ENCODE measurements around the gene DAPK2. TPM values are rescaled to one million over a fixed set of nuclear protein-coding genes. Genes with fewer than 3 reads are reported as not detected.

DAPK2 gene
- polyA plus RNA-seq, 1 of the 3 experiments (the other 2 are of a cell fraction), result 1.4 TPM

- POLR2A ChIA-PET, result no interaction called here
- TF ChIP-seq, protein P1, sequence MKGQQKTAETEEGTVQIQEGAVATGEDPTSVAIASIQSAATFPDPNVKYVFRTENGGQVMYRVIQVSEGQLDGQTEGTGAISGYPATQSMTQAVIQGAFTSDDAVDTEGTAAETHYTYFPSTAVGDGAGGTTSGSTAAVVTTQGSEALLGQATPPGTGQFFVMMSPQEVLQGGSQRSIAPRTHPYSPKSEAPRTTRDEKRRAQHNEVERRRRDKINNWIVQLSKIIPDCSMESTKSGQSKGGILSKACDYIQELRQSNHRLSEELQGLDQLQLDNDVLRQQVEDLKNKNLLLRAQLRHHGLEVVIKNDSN (IDR thresholded peaks at IDR 0.05; ENCODE audit: borderline replicate concordance, low read depth), result no peak
- TF ChIP-seq EZH2phosphoT487 (IDR thresholded peaks at IDR 0.05; ENCODE audit: borderline replicate concordance, low read depth) (no peak), RFX5 (IDR thresholded peaks at IDR 0.05; ENCODE audit: low read length) (no peak), NRF1 (IDR thresholded peaks at IDR 0.05; ENCODE audit: low read depth, low read length) (no peak), RAD21 (IDR thresholded peaks at IDR 0.05; ENCODE audit: low read length) (no peak), GABPA (IDR thresholded peaks at IDR 0.05; ENCODE audit: low read depth) (no peak), TEAD4 (IDR thresholded peaks at IDR 0.05; ENCODE audit: borderline replicate concordance, insufficient read depth) (no peak), FOXJ3 (CRISPR knock-in tag; IDR thresholded peaks at IDR 0.05) (no peak)
Measured at GRCh38 chr15:64068133-64068532, 21.8 kb upstream of the DAPK2 start.

GRCh38 chr15:64067564-64068030, 21.3 kb upstream of the DAPK2 start:
- Histone ChIP-seq H3K27ac (ENCODE audit: low read depth in 2 of 2, low read length in 1 of 2) (no peak overlapping the region), H3K79me2 (ENCODE audit: insufficient read depth) (no peaks in the 10 kb centered on the region), H3K9ac (no peak overlapping the region), H3K9me2 (no peaks in the 10 kb centered on the region), H3K4me2 (no peak overlapping the region), H3K4me1 (ENCODE audit: control insufficient read depth in 1 of 2, insufficient read depth in 2 of 2, low read depth in 1 of 2, low read length in 1 of 2) (peaks cover 0 to 14% of the 10 kb centered on the region in 2 experiments; a peak in 2 of 4 replicates), H3K36me3 (replicated peaks in 1 of 2; ENCODE audit: control insufficient read depth in 1 of 2, insufficient read depth in 2 of 2, low read length in 1 of 2) (peaks cover 0 to 10% of the 10 kb centered on the region in 2 experiments), H3K27me3 (ENCODE audit: insufficient read depth) (no peaks in the 10 kb centered on the region), H4K20me1 (ENCODE audit: insufficient read depth) (no peaks in the 10 kb centered on the region), H3K9me3 (no peaks in the 10 kb centered on the region), H2AFZ (ENCODE audit: low read depth) (no peak overlapping the region), H3F3A (replicated peaks; ENCODE audit: insufficient read depth) (peaks cover 22% of the 10 kb centered on the region), H3K4me3 (ENCODE audit: low read depth in 2 of 2, low read length in 1 of 2) (no peak overlapping the region; a peak in 1 of 4 replicates)
- CTCF ChIA-PET, result interaction anchor here (0.5 to 7.4 kb wide), 65 partner anchors 9 to 782 kb away, joined by 3 to 94 read pairs (median 4); partner anchors contain the start of genes CIAO2A, DAPK2 and FBXL22
- 39% methylated on average over 7 of the region's 11 CpGs for WGBS (ENCODE audit: low lambda C conversion rate)
- POLR2A ChIA-PET, result no interaction called here
- DNase-seq, result peak; percentile 90
- TF ChIP-seq FOSL2 (IDR thresholded peaks at IDR 0.05; ENCODE audit: borderline replicate concordance, low read depth) (no peak), YY1 (IDR thresholded peaks at IDR 0.05; ENCODE audit: low read depth) (no peak), ELF1 (IDR thresholded peaks at IDR 0.05) (no peak), RAD21 (IDR thresholded peaks at IDR 0.05; ENCODE audit: low read length) (peak; percentile 95), POLR2AphosphoS5 (IDR thresholded peaks at IDR 0.05; ENCODE audit: low read depth, low read length) (no peak), EZH2phosphoT487 (IDR thresholded peaks at IDR 0.05; ENCODE audit: borderline replicate concordance, low read depth) (no peak), SMC3 (IDR thresholded peaks at IDR 0.05; ENCODE audit: low read depth, low read length) (peak; percentile 91), FOXJ3 (CRISPR knock-in tag; IDR thresholded peaks at IDR 0.05) (no peak), EP300 (IDR thresholded peaks at IDR 0.05; ENCODE audit: borderline replicate concordance in 1 of 2, low read depth in 1 of 2, low read length in 1 of 2) (peak in 1 of 2 experiments; percentile 63; a peak in 2 of 4 replicates), NRF1 (IDR thresholded peaks at IDR 0.05; ENCODE audit: low read depth, low read length) (no peak), NFIC (IDR thresholded peaks at IDR 0.05; ENCODE audit: borderline replicate concordance) (no peak), JUND (IDR thresholded peaks at IDR 0.05) (no peak), CTCF (IDR thresholded peaks at IDR 0.05) (peak; percentile 76), MXI1 (IDR thresholded peaks at IDR 0.05; ENCODE audit: low read depth, low read length) (peak; percentile 58; the same call in 1 of the 2 replicates), TEAD4 (IDR thresholded peaks at IDR 0.05; ENCODE audit: borderline replicate concordance, insufficient read depth) (no peak), MEF2A (IDR thresholded peaks at IDR 0.05; ENCODE audit: borderline replicate concordance, low read depth) (no peak), RCOR1 (IDR thresholded peaks at IDR 0.05; ENCODE audit: low read length) (peak; percentile 68; the same call in 1 of the 2 replicates), GABPA (IDR thresholded peaks at IDR 0.05; ENCODE audit: low read depth) (no peak)
- TF ChIP-seq, protein P2, sequence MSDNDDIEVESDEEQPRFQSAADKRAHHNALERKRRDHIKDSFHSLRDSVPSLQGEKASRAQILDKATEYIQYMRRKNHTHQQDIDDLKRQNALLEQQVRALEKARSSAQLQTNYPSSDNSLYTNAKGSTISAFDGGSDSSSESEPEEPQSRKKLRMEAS (IDR thresholded peaks at IDR 0.05; ENCODE audit: low read depth), result no peak
- TF ChIP-seq, protein P3, sequence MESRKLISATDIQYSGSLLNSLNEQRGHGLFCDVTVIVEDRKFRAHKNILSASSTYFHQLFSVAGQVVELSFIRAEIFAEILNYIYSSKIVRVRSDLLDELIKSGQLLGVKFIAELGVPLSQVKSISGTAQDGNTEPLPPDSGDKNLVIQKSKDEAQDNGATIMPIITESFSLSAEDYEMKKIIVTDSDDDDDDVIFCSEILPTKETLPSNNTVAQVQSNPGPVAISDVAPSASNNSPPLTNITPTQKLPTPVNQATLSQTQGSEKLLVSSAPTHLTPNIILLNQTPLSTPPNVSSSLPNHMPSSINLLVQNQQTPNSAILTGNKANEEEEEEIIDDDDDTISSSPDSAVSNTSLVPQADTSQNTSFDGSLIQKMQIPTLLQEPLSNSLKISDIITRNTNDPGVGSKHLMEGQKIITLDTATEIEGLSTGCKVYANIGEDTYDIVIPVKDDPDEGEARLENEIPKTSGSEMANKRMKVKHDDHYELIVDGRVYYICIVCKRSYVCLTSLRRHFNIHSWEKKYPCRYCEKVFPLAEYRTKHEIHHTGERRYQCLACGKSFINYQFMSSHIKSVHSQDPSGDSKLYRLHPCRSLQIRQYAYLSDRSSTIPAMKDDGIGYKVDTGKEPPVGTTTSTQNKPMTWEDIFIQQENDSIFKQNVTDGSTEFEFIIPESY (IDR thresholded peaks at IDR 0.05; ENCODE audit: borderline replicate concordance, low read depth), result no peak
- TF ChIP-seq, protein P1 (IDR thresholded peaks at IDR 0.05; ENCODE audit: borderline replicate concordance, low read depth), result no peak

More at GRCh38 chr15:64068133-64068532, 21.8 kb upstream of the DAPK2 start:
- DNase-seq, result no peak
- CTCF ChIA-PET, result interaction anchor here (0.7 to 7.4 kb wide), 42 partner anchors 8 to 601 kb away, joined by 3 to 94 read pairs (median 4); partner anchors contain the start of genes CIAO2A, DAPK2 and FBXL22
- no peaks in the 10 kb centered on the region for H3K79me2 ChIP-seq (ENCODE audit: insufficient read depth)
- no peaks in the 10 kb centered on the region for H3K27me3 ChIP-seq (ENCODE audit: insufficient read depth)
- H3K4me1 ChIP-seq (ENCODE audit: control insufficient read depth in 1 of 2, insufficient read depth in 2 of 2, low read depth in 1 of 2, low read length in 1 of 2), result peaks cover 0 to 14% of the 10 kb centered on the region in 2 experiments; a peak in 2 of 4 replicates
- H3F3A ChIP-seq (replicated peaks; ENCODE audit: insufficient read depth), result peaks cover 27% of the 10 kb centered on the region
- H4K20me1 ChIP-seq (ENCODE audit: insufficient read depth), result no peaks in the 10 kb centered on the region
- H3K9me2 ChIP-seq, result no peaks in the 10 kb centered on the region
- peaks cover 1 to 15% of the 10 kb centered on the region in 2 experiments for H3K36me3 ChIP-seq (replicated peaks in 1 of 2; ENCODE audit: control insufficient read depth in 1 of 2, insufficient read depth in 2 of 2, low read length in 1 of 2)
- no peak overlapping the region for H2AFZ ChIP-seq (ENCODE audit: low read depth)
- no peak overlapping the region for H3K4me3 ChIP-seq (ENCODE audit: low read depth in 2 of 2, low read length in 1 of 2)
- H3K9ac ChIP-seq, result no peak overlapping the region
- no peaks in the 10 kb centered on the region for H3K9me3 ChIP-seq
- no peak overlapping the region for H3K27ac ChIP-seq (ENCODE audit: low read depth in 2 of 2, low read length in 1 of 2)
- no peak overlapping the region for H3K4me2 ChIP-seq
- WGBS (ENCODE audit: low lambda C conversion rate), result 52% methylated on average over 4 of the region's 4 CpGs

Data from SK-N-SH (cell line).